Right atrium auricular region (tissue), 2 donors: ENCODE results near the gene AOC2. TPM values are rescaled to one million over a fixed set of nuclear protein-coding genes. Genes with fewer than 3 reads are reported as not detected.

Experiments
- DNase-seq: peaks from one replicate; pipeline ENCODE4 v3.0.0-alpha.2; 2019; ENCODE audit warnings: low spot score
- H3K27ac ChIP-seq, 2 donors: fragments of 200-600 bp; sonication (generic); 1 replicate in 1 of 2; 2 replicates in 1 of 2; pipeline ENCODE4 v1.5.1; 2016 to 2019
- H3K27me3 ChIP-seq, 2 donors: fragments of 200-600 bp; sonication (generic); one replicate each; pipeline versions ENCODE4 v1.5.1 to v1.6.0; 2017 to 2019
- H3K36me3 ChIP-seq: fragments of 200-600 bp; sonication (generic); one replicate; pipeline ENCODE4 v1.5.1; 2016
- H3K4me1 ChIP-seq, 2 donors: fragments of 200-600 bp; sonication (generic); one replicate each; pipeline versions ENCODE4 v1.5.1 to v1.6.0; 2017 to 2019
- H3K4me3 ChIP-seq, 2 donors: fragments of 200-600 bp; sonication (generic); 1 replicate in 1 of 2; 2 replicates in 1 of 2; pipeline ENCODE4 v1.5.1; 2017 to 2019; ENCODE audit warnings: mild to moderate bottlenecking in 1 of 2, moderate library complexity in 1 of 2
- H3K9me3 ChIP-seq, 2 donors: fragments of 200-600 bp; sonication (generic); one replicate each; pipeline ENCODE4 v1.5.1; 2019
- CTCF ChIP-seq, 2 donors: fragments of 200-600 bp; sonication (generic); IDR thresholded peaks; one replicate each; pipeline ENCODE4 v1.5.1; 2019; ENCODE audit warnings: antibody characterized with exemption in 2 of 2
- total RNA-seq, 2 donors: library from RNA; depleted of rRNA; stranded (reverse); fragments of >200 nt; gene quantifications; one replicate each; pipeline ENCODE4 v1.1.0, GENCODE V29; 2016

The AOC2 gene
- total RNA-seq, 2 donors from 2014 or later: 0.55 TPM; not detected in 1

- DNase-seq: no peak
Measured at GRCh38 chr17:42889809-42890208, 45.4 kb downstream of the AOC2 start.

GRCh38 chr17:42891539-42892152 is 47.3 kb downstream of the AOC2 start:
- DNase-seq: peak; percentile 63
- H3K9me3 ChIP-seq: no peaks in the 10 kb centered on the region
- H3K4me1 ChIP-seq: peaks cover 0 to 54% of the 10 kb centered on the region in 2 donors
- H3K4me3 ChIP-seq: no peak overlapping the region
- no peak for TF ChIP-seq CTCF (IDR thresholded peaks at IDR 0.05)
- no peaks in the 10 kb centered on the region for H3K36me3 ChIP-seq
- no peaks in the 10 kb centered on the region for H3K27me3 ChIP-seq
- peak overlapping the region; percentile 88 to 92 for H3K27ac ChIP-seq

More at GRCh38 chr17:42889809-42890208, 45.4 kb downstream of the AOC2 start:
- H3K4me3 ChIP-seq: no peak overlapping the region
- TF ChIP-seq CTCF (IDR thresholded peaks at IDR 0.05): no peak
- no peaks in the 10 kb centered on the region for H3K36me3 ChIP-seq
- no peaks in the 10 kb centered on the region for H3K27me3 ChIP-seq
- H3K27ac ChIP-seq: no peak overlapping the region
- H3K9me3 ChIP-seq: no peaks in the 10 kb centered on the region
- H3K4me1 ChIP-seq: peaks cover 0 to 46% of the 10 kb centered on the region in 2 donors

GRCh38 chr17:42893359-42893758 is 49.0 kb downstream of the AOC2 start:
- Histone ChIP-seq H3K4me1 (peaks cover 0 to 54% of the 10 kb centered on the region in 2 donors), H3K27ac (peak overlapping the region; percentile 48 to 92), H3K27me3 (no peaks in the 10 kb centered on the region), H3K36me3 (no peaks in the 10 kb centered on the region), H3K4me3 (no peak overlapping the region), H3K9me3 (no peaks in the 10 kb centered on the region)
- no peak for DNase-seq
- TF ChIP-seq CTCF (IDR thresholded peaks at IDR 0.05): no peak

- H3K27ac ChIP-seq: peak overlapping the region in 1 of 2 donors; percentile 92
- no peak for DNase-seq
- H3K9me3 ChIP-seq: no peaks in the 10 kb centered on the region
- no peak overlapping the region for H3K4me3 ChIP-seq
- no peak for TF ChIP-seq CTCF (IDR thresholded peaks at IDR 0.05)
- no peaks in the 10 kb centered on the region for H3K27me3 ChIP-seq
- peaks cover 0 to 54% of the 10 kb centered on the region in 2 donors for H3K4me1 ChIP-seq
- H3K36me3 ChIP-seq: no peaks in the 10 kb centered on the region
Measured at GRCh38 chr17:42894283-42895184, 50.2 kb downstream of the AOC2 start.

- peaks cover 0 to 52% of the 10 kb centered on the region in 2 donors for H3K4me1 ChIP-seq
- no peak for TF ChIP-seq CTCF (IDR thresholded peaks at IDR 0.05)
- H3K27ac ChIP-seq: no peak overlapping the region
- no peaks in the 10 kb centered on the region for H3K27me3 ChIP-seq
- H3K4me3 ChIP-seq: no peak overlapping the region
- no peaks in the 10 kb centered on the region for H3K9me3 ChIP-seq
- peak; percentile 88 for DNase-seq
- H3K36me3 ChIP-seq: no peaks in the 10 kb centered on the region
Measured at GRCh38 chr17:42895185-42895555, 50.8 kb downstream of the AOC2 start.
